ENCODE measurements around the gene MRGPRF.

DNA sequence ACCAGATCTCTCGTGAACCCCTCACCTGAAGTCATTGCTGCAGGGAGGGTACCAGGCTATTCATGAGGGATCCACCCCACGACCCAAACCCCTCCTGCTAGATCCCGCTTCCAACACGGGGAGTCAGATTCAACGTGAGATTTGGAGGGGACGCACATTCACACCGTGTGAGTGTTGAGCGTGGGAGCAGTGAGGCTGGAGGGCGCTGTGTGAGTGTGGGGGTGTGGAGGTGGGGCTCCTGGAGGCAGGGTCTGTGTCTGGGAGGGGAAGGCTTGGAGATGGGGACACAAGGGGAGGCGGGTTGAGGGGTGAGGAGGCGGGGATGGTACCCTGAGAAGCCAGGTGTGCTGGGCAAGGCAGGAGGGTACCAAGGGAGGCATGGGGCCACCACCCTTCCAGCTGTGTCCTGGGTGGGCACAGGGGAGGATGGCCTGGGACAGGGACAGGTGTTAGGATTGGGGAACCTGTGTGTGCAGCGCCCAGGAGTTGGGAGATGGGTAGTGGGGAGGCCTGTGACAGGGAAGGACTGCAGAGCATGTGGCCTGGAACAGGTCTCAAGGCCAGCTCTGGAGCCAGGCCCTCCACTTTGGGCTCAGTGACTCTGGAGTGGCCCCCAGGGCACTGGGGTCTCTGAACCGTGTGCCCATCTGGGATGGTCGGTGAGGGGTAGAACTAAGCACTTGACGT is 49.3 kb upstream of the MRGPRF start:
- TF ChIP-seq, protein P1, sequence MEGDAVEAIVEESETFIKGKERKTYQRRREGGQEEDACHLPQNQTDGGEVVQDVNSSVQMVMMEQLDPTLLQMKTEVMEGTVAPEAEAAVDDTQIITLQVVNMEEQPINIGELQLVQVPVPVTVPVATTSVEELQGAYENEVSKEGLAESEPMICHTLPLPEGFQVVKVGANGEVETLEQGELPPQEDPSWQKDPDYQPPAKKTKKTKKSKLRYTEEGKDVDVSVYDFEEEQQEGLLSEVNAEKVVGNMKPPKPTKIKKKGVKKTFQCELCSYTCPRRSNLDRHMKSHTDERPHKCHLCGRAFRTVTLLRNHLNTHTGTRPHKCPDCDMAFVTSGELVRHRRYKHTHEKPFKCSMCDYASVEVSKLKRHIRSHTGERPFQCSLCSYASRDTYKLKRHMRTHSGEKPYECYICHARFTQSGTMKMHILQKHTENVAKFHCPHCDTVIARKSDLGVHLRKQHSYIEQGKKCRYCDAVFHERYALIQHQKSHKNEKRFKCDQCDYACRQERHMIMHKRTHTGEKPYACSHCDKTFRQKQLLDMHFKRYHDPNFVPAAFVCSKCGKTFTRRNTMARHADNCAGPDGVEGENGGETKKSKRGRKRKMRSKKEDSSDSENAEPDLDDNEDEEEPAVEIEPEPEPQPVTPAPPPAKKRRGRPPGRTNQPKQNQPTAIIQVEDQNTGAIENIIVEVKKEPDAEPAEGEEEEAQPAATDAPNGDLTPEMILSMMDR (IDR thresholded peaks at IDR 0.05), result no peak
- no peak for TF ChIP-seq ZFX (IDR thresholded peaks at IDR 0.05; ENCODE audit: borderline replicate concordance)

Data from 22Rv1 (cell line).